GM12874 (cell line): ENCODE measurements around the gene NKAIN2.

Source experiments
- TF ChIP-seq, protein P1 (sequence below): IDR thresholded peaks from 2 replicates; pipeline ENCODE4 v1.5.1; 2011; ENCODE audit warnings: low read depth, mild to moderate bottlenecking, control low read depth, low read length, moderate library complexity; ENCODE audit not compliant: insufficient read depth

Gene NKAIN2

DNA sequence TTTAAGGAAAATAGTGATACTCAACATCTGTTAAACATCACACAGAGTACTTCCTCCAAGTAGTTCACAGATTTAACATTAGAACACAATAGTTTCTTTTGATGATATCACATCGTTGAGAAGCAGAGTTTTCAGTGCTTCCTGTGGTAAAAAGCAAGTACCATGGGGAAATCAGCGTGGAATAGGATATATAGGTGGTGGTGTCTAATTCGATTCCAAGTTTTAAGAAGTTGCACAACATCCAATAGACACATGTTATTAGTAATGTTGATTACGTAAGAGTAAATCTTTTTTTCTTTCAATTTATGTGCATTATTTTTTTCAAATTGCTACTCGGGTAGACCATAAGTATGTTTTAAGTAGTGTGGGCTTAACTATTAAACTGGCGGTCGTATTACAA, 360.7 kb downstream of the NKAIN2 start:
- TF ChIP-seq, protein P1, sequence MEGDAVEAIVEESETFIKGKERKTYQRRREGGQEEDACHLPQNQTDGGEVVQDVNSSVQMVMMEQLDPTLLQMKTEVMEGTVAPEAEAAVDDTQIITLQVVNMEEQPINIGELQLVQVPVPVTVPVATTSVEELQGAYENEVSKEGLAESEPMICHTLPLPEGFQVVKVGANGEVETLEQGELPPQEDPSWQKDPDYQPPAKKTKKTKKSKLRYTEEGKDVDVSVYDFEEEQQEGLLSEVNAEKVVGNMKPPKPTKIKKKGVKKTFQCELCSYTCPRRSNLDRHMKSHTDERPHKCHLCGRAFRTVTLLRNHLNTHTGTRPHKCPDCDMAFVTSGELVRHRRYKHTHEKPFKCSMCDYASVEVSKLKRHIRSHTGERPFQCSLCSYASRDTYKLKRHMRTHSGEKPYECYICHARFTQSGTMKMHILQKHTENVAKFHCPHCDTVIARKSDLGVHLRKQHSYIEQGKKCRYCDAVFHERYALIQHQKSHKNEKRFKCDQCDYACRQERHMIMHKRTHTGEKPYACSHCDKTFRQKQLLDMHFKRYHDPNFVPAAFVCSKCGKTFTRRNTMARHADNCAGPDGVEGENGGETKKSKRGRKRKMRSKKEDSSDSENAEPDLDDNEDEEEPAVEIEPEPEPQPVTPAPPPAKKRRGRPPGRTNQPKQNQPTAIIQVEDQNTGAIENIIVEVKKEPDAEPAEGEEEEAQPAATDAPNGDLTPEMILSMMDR: no peak

GRCh38 chr6:124190256-124190655, 386.6 kb downstream of the NKAIN2 start:
- TF ChIP-seq, protein P1: no peak

DNA sequence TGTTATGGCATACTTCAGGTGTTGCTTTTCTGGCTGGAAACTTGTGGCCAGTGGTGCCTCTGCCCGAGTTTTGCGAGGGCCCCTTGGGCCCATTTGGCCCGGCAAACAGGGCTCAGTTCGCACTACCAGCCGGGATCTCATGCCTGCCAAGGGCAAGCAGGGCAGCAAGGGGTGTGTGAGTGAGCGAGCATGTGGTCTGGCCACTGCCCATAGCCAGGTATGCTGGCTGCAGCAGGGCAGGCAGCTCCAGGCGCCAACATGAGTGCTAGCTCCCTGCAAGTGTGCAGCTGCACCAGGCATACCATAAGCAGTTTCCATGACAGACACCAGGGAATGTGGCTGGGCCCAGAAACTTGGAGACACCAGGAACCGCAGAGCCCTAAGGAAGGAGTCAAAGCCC, 389.5 kb downstream of the NKAIN2 start:
- TF ChIP-seq, protein P1: no peak

- TF ChIP-seq, protein P1: no peak
Measured at GRCh38 chr6:124197148-124197547, 393.5 kb downstream of the NKAIN2 start.

GRCh38 chr6:124199286-124199685, 395.6 kb downstream of the NKAIN2 start:
- TF ChIP-seq, protein P1: no peak

GRCh38 chr6:124200661-124201060, 397.0 kb downstream of the NKAIN2 start:
- TF ChIP-seq, protein P1: no peak

DNA sequence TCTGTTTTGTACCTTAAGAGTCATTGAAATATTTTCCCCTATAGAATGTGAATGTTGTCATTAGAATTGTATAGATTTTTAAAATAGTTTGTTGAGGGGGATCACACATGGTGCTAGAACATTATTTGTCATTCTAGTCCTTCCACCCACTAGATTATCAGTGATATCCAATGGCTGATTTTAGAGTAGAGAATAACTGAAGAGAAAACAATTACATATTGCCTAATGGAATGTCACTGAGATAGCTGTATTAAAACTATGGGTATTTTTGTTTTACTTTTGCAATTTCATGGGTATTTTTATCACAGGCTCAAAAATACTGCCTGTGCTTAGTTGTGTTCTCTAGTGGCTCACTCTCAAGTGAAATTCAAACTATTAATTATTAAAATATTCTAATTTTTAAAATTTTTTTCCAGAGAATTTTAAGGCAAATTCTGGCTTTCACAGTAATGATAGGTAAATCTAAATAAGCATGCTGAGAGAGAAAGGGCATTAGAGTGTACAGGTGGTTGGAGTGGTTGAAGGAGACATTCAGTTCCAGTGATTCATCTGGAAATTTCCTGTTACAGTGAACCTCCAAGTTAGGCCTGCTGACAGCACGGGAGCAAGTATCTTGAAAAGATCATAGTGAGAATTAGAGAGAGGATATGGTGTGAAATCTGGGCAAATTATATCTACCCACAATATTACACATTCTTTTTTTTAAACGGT, 399.6 kb downstream of the NKAIN2 start:
- TF ChIP-seq, protein P1: no peak

GRCh38 chr6:124203812-124204167, 400.1 kb downstream of the NKAIN2 start:
- TF ChIP-seq, protein P1: no peak
